ENCODE results near the gene MEIOSIN.
"Not testable (repeated sequence)": the region's sequence is repeated elsewhere in the genome, so short reads cannot be mapped to it uniquely, and the experiment has no call there.

MEIOSIN gene

GRCh38 chr19:45742969-45743368 lies 9.7 kb downstream of the MEIOSIN start:
- no peaks in the 10 kb centered on the region for H3K79me2 ChIP-seq (ENCODE audit: low read length)
- no peak overlapping the region for H3K9ac ChIP-seq (ENCODE audit: low read length)
- H3K36me3 ChIP-seq (replicated peaks; ENCODE audit: low read depth, low read length), result no peaks in the 10 kb centered on the region
- H3K4me2 ChIP-seq (ENCODE audit: low read length), result no peak overlapping the region
- H3K4me3 ChIP-seq (ENCODE audit: low read length), result no peak overlapping the region
- H4K20me1 ChIP-seq (ENCODE audit: insufficient read depth, low read length), result no peaks in the 10 kb centered on the region
- TF ChIP-seq CTCF (IDR thresholded peaks at IDR 0.05; ENCODE audit: low read depth, low read length), result no peak
- TF ChIP-seq EZH2phosphoT487 (IDR thresholded peaks at IDR 0.05; ENCODE audit: low read depth), result no peak
- no peaks in the 10 kb centered on the region for H3K9me3 ChIP-seq (ENCODE audit: insufficient read depth, low read length)
- no peak overlapping the region for H3K27ac ChIP-seq (ENCODE audit: low read length)
- peaks cover 12% of the 10 kb centered on the region for H3K27me3 ChIP-seq (ENCODE audit: low read depth, low read length)
- H3K4me1 ChIP-seq (ENCODE audit: low read length), result no peaks in the 10 kb centered on the region
- H2AFZ ChIP-seq (ENCODE audit: low read depth, low read length), result no peak overlapping the region

- Histone ChIP-seq H2AFZ (ENCODE audit: low read depth, low read length) (no peak overlapping the region), H3K36me3 (replicated peaks; ENCODE audit: low read depth, low read length) (no peaks in the 10 kb centered on the region), H3K27me3 (ENCODE audit: low read depth, low read length) (peaks cover 12% of the 10 kb centered on the region), H3K4me3 (ENCODE audit: low read length) (no peak overlapping the region), H3K4me2 (ENCODE audit: low read length) (no peak overlapping the region), H3K27ac (ENCODE audit: low read length) (no peak overlapping the region), H3K79me2 (ENCODE audit: low read length) (no peaks in the 10 kb centered on the region), H3K9ac (ENCODE audit: low read length) (no peak overlapping the region), H3K9me3 (ENCODE audit: insufficient read depth, low read length) (no peaks in the 10 kb centered on the region), H3K4me1 (ENCODE audit: low read length) (no peaks in the 10 kb centered on the region), H4K20me1 (ENCODE audit: insufficient read depth, low read length) (no peaks in the 10 kb centered on the region)
- TF ChIP-seq EZH2phosphoT487 (IDR thresholded peaks at IDR 0.05; ENCODE audit: low read depth) (no peak), CTCF (IDR thresholded peaks at IDR 0.05; ENCODE audit: low read depth, low read length) (no peak)
Measured at GRCh38 chr19:45745606-45746005, 12.4 kb downstream of the MEIOSIN start.

- Histone ChIP-seq H3K79me2 (ENCODE audit: low read length) (no peaks in the 10 kb centered on the region), H3K9me3 (ENCODE audit: insufficient read depth, low read length) (no peaks in the 10 kb centered on the region), H3K27ac (ENCODE audit: low read length) (no peak overlapping the region), H3K4me2 (ENCODE audit: low read length) (no peak overlapping the region), H3K4me3 (ENCODE audit: low read length) (no peak overlapping the region), H2AFZ (ENCODE audit: low read depth, low read length) (no peak overlapping the region), H3K4me1 (ENCODE audit: low read length) (no peaks in the 10 kb centered on the region), H3K27me3 (ENCODE audit: low read depth, low read length) (peaks cover 12% of the 10 kb centered on the region), H3K36me3 (replicated peaks; ENCODE audit: low read depth, low read length) (no peaks in the 10 kb centered on the region), H3K9ac (ENCODE audit: low read length) (no peak overlapping the region), H4K20me1 (ENCODE audit: insufficient read depth, low read length) (no peaks in the 10 kb centered on the region)
- TF ChIP-seq CTCF (IDR thresholded peaks at IDR 0.05; ENCODE audit: low read depth, low read length) (no peak), EZH2phosphoT487 (IDR thresholded peaks at IDR 0.05; ENCODE audit: low read depth) (no peak)
Measured at GRCh38 chr19:45746866-45747265, 13.6 kb downstream of the MEIOSIN start.

- Histone ChIP-seq H3K27me3 (ENCODE audit: low read depth, low read length) (peaks cover 12% of the 10 kb centered on the region), H3K79me2 (ENCODE audit: low read length) (no peaks in the 10 kb centered on the region), H3K4me3 (ENCODE audit: low read length) (no peak overlapping the region), H3K27ac (ENCODE audit: low read length) (no peak overlapping the region), H3K4me1 (ENCODE audit: low read length) (no peaks in the 10 kb centered on the region), H2AFZ (ENCODE audit: low read depth, low read length) (no peak overlapping the region), H3K4me2 (ENCODE audit: low read length) (no peak overlapping the region), H3K9ac (ENCODE audit: low read length) (no peak overlapping the region), H3K9me3 (ENCODE audit: insufficient read depth, low read length) (no peaks in the 10 kb centered on the region), H4K20me1 (ENCODE audit: insufficient read depth, low read length) (no peaks in the 10 kb centered on the region), H3K36me3 (replicated peaks; ENCODE audit: low read depth, low read length) (no peaks in the 10 kb centered on the region)
- TF ChIP-seq CTCF (IDR thresholded peaks at IDR 0.05; ENCODE audit: low read depth, low read length) (no peak), EZH2phosphoT487 (IDR thresholded peaks at IDR 0.05; ENCODE audit: low read depth) (no peak)
Measured at GRCh38 chr19:45747513-45747912, 14.3 kb downstream of the MEIOSIN start.

GRCh38 chr19:45751483-45751882 lies 18.2 kb downstream of the MEIOSIN start:
- H3K9ac ChIP-seq (ENCODE audit: low read length); H3K9me3 ChIP-seq (ENCODE audit: insufficient read depth, low read length); H3K4me2 ChIP-seq (ENCODE audit: low read length); H3K27ac ChIP-seq (ENCODE audit: low read length); H3K4me1 ChIP-seq (ENCODE audit: low read length); H3K79me2 ChIP-seq (ENCODE audit: low read length); H4K20me1 ChIP-seq (ENCODE audit: insufficient read depth, low read length); H3K4me3 ChIP-seq (ENCODE audit: low read length); H3K36me3 ChIP-seq (replicated peaks; ENCODE audit: low read depth, low read length); H2AFZ ChIP-seq (ENCODE audit: low read depth, low read length); H3K27me3 ChIP-seq (ENCODE audit: low read depth, low read length): not testable (repeated sequence)
